ENCODE measurements around the gene FGFR4. TPM values are rescaled to one million over a fixed set of nuclear protein-coding genes. Genes with fewer than 3 reads are reported as not detected.

FGFR4 gene
- polyA plus RNA-seq, 1 of the 3 experiments (the other 2 are of a cell fraction), result 5.6 TPM

GRCh38 chr5:177083357-177083756 is 3.4 kb upstream of the FGFR4 start:
- no peaks in the 10 kb centered on the region for H3K79me2 ChIP-seq (ENCODE audit: insufficient read depth)
- H2AFZ ChIP-seq (ENCODE audit: low read depth), result no peak overlapping the region
- no peaks in the 10 kb centered on the region for H3K36me3 ChIP-seq (replicated peaks in 1 of 2; ENCODE audit: control insufficient read depth in 1 of 2, insufficient read depth in 2 of 2, low read length in 1 of 2)
- H3K4me2 ChIP-seq, result no peak overlapping the region
- H3F3A ChIP-seq (replicated peaks; ENCODE audit: insufficient read depth), result peaks cover 9% of the 10 kb centered on the region
- H3K27ac ChIP-seq (ENCODE audit: low read depth in 2 of 2, low read length in 1 of 2), result no peak overlapping the region
- H3K4me1 ChIP-seq (ENCODE audit: control insufficient read depth in 1 of 2, insufficient read depth in 2 of 2, low read depth in 1 of 2, low read length in 1 of 2), result peaks cover 0 to 6% of the 10 kb centered on the region in 2 experiments; a peak in 1 of 4 replicates
- no peaks in the 10 kb centered on the region for H3K27me3 ChIP-seq (ENCODE audit: insufficient read depth)
- ChIA-PET POLR2A (interaction anchor here (0.7 kb wide), 1 partner anchor 29 kb away, joined by 5 read pairs; no protein-coding TSS in a partner anchor), CTCF (interaction anchor here (1.3 to 9.0 kb wide), 5 partner anchors 11 to 423 kb away, joined by 3 to 87 read pairs (median 25); no protein-coding TSS in a partner anchor)
- no peak overlapping the region for H3K4me3 ChIP-seq (ENCODE audit: low read depth in 2 of 2, low read length in 1 of 2)
- no peaks in the 10 kb centered on the region for H3K9me2 ChIP-seq
- no peak for DNase-seq
- TF ChIP-seq PBX3 (IDR thresholded peaks at IDR 0.05) (no peak), SIN3A (IDR thresholded peaks at IDR 0.05; ENCODE audit: borderline replicate concordance, low read depth, low read length) (no peak), ELF1 (IDR thresholded peaks at IDR 0.05) (no peak), GABPA (IDR thresholded peaks at IDR 0.05; ENCODE audit: low read depth) (no peak), MAX (IDR thresholded peaks at IDR 0.05; ENCODE audit: low read depth) (no peak), CHD2 (IDR thresholded peaks at IDR 0.05; ENCODE audit: low read length, partially characterized antibody) (no peak)
- no peaks in the 10 kb centered on the region for H4K20me1 ChIP-seq (ENCODE audit: insufficient read depth)
- no peaks in the 10 kb centered on the region for H3K9me3 ChIP-seq
- WGBS (ENCODE audit: low lambda C conversion rate), result 52% methylated on average over 4 of the region's 4 CpGs
- no peak overlapping the region for H3K9ac ChIP-seq

GRCh38 chr5:177084175-177084574 is 2.5 kb upstream of the FGFR4 start:
- Histone ChIP-seq H3K27me3 (ENCODE audit: insufficient read depth) (no peaks in the 10 kb centered on the region), H3K4me2 (no peak overlapping the region), H3K9ac (no peak overlapping the region), H3K4me1 (ENCODE audit: control insufficient read depth in 1 of 2, insufficient read depth in 2 of 2, low read depth in 1 of 2, low read length in 1 of 2) (peaks cover 0 to 7% of the 10 kb centered on the region in 2 experiments; a peak in 1 of 4 replicates), H3K36me3 (replicated peaks in 1 of 2; ENCODE audit: control insufficient read depth in 1 of 2, insufficient read depth in 2 of 2, low read length in 1 of 2) (no peaks in the 10 kb centered on the region), H3F3A (replicated peaks; ENCODE audit: insufficient read depth) (peaks cover 9% of the 10 kb centered on the region), H4K20me1 (ENCODE audit: insufficient read depth) (no peaks in the 10 kb centered on the region), H3K9me3 (no peaks in the 10 kb centered on the region), H3K27ac (ENCODE audit: low read depth in 2 of 2, low read length in 1 of 2) (no peak overlapping the region), H3K9me2 (no peaks in the 10 kb centered on the region), H3K79me2 (ENCODE audit: insufficient read depth) (no peaks in the 10 kb centered on the region), H3K4me3 (ENCODE audit: low read depth in 2 of 2, low read length in 1 of 2) (no peak overlapping the region), H2AFZ (ENCODE audit: low read depth) (no peak overlapping the region)
- CTCF ChIA-PET, result interaction anchor here (1.3 to 9.0 kb wide), 3 partner anchors 12 to 226 kb away, joined by 3 to 87 read pairs (median 59); no protein-coding TSS in a partner anchor
- no peak for DNase-seq
- TF ChIP-seq REST (IDR thresholded peaks at IDR 0.05; ENCODE audit: low read depth, low read length) (no peak), IRF3 (IDR thresholded peaks at IDR 0.05; ENCODE audit: low read depth, low read length) (no peak), JUND (IDR thresholded peaks at IDR 0.05) (no peak), ELF1 (IDR thresholded peaks at IDR 0.05) (no peak), NFIC (IDR thresholded peaks at IDR 0.05; ENCODE audit: borderline replicate concordance) (no peak), SMC3 (IDR thresholded peaks at IDR 0.05; ENCODE audit: low read depth, low read length) (no peak), POLR2AphosphoS5 (IDR thresholded peaks at IDR 0.05; ENCODE audit: low read depth, low read length) (no peak)
- POLR2A ChIA-PET, result no interaction called here
- WGBS (ENCODE audit: low lambda C conversion rate), result 40% methylated on average over 3 of the region's 4 CpGs
